ENCODE results near the gene MPPED1. TPM values are rescaled to one million over a fixed set of nuclear protein-coding genes. Genes with fewer than 3 reads are reported as not detected.

Gene MPPED1
- total RNA-seq, 2 donors from 2014 or later: not detected

- peaks cover 15% of the 10 kb centered on the region for H3K4me1 ChIP-seq
- WGBS, 2 donors: 65 to 74% methylated on average over 17 of the region's 17 CpGs
- H3K4me3 ChIP-seq: no peak overlapping the region
- intact Hi-C loops (cut with DNase I): no loop called here
- H3K27ac ChIP-seq: no peak overlapping the region
- no peak for DNase-seq
- TF ChIP-seq POLR2A (IDR thresholded peaks at IDR 0.05) (no peak), CTCF (IDR thresholded peaks at IDR 0.05) (no peak)
- H3K27me3 ChIP-seq: no peaks in the 10 kb centered on the region
- no peaks in the 10 kb centered on the region for H3K9me3 ChIP-seq
- H3K36me3 ChIP-seq (replicated peaks in 1 of 2; ENCODE audit: insufficient read depth in 1 of 2, low read depth in 2 of 2): no peaks in the 10 kb centered on the region
- ATAC-seq: no peak
These were observed 27.0 kb downstream of the MPPED1 start for GRCh38 chr22:43438666-43439347.

- no peak for TF ChIP-seq POLR2A (IDR thresholded peaks at IDR 0.05)
- no peak for TF ChIP-seq CTCF (IDR thresholded peaks at IDR 0.05)
- Histone ChIP-seq H3K4me3 (no peak overlapping the region), H3K9me3 (no peaks in the 10 kb centered on the region), H3K36me3 (replicated peaks in 1 of 2; ENCODE audit: insufficient read depth in 1 of 2, low read depth in 2 of 2) (no peaks in the 10 kb centered on the region), H3K27ac (no peak overlapping the region), H3K27me3 (no peaks in the 10 kb centered on the region), H3K4me1 (peaks cover 15% of the 10 kb centered on the region)
- intact Hi-C loops (cut with DNase I): no loop called here
- 55 to 70% methylated on average over 10 to 18 of the region's 18 CpGs for WGBS, 2 donors
- no peak for DNase-seq
- ATAC-seq: no peak
These were observed 27.7 kb downstream of the MPPED1 start for GRCh38 chr22:43439368-43440103.

- ATAC-seq (no peak), DNase-seq (no peak)
- peaks cover 15% of the 10 kb centered on the region for H3K4me1 ChIP-seq
- intact Hi-C loops (cut with DNase I): no loop called here
- no peaks in the 10 kb centered on the region for H3K9me3 ChIP-seq
- H3K4me3 ChIP-seq: no peak overlapping the region
- no peaks in the 10 kb centered on the region for H3K27me3 ChIP-seq
- no peak overlapping the region for H3K27ac ChIP-seq
- no peaks in the 10 kb centered on the region for H3K36me3 ChIP-seq (replicated peaks in 1 of 2; ENCODE audit: insufficient read depth in 1 of 2, low read depth in 2 of 2)
- 64 to 70% methylated on average over 3 to 7 of the region's 7 CpGs for WGBS, 2 donors
- TF ChIP-seq CTCF (IDR thresholded peaks at IDR 0.05) (no peak), POLR2A (IDR thresholded peaks at IDR 0.05) (no peak)
These were observed 28.2 kb downstream of the MPPED1 start for GRCh38 chr22:43440104-43440387.

- ATAC-seq (no peak), DNase-seq (no peak)
- H3K9me3 ChIP-seq: no peaks in the 10 kb centered on the region
- H3K4me1 ChIP-seq: peaks cover 13% of the 10 kb centered on the region
- no peak for TF ChIP-seq CTCF (IDR thresholded peaks at IDR 0.05)
- TF ChIP-seq POLR2A (IDR thresholded peaks at IDR 0.05): no peak
- H3K36me3 ChIP-seq (replicated peaks in 1 of 2; ENCODE audit: insufficient read depth in 1 of 2, low read depth in 2 of 2): no peaks in the 10 kb centered on the region
- H3K27ac ChIP-seq: no peak overlapping the region
- intact Hi-C loops (cut with DNase I): no loop called here
- 71 to 85% methylated on average over 4 of the region's 4 CpGs for WGBS, 2 donors
- H3K4me3 ChIP-seq: no peak overlapping the region
- H3K27me3 ChIP-seq: no peaks in the 10 kb centered on the region
These were observed 28.7 kb downstream of the MPPED1 start for GRCh38 chr22:43440556-43440955.

- Histone ChIP-seq H3K36me3 (replicated peaks in 1 of 2; ENCODE audit: insufficient read depth in 1 of 2, low read depth in 2 of 2) (no peaks in the 10 kb centered on the region), H3K4me3 (no peak overlapping the region), H3K9me3 (no peaks in the 10 kb centered on the region), H3K4me1 (peaks cover 7% of the 10 kb centered on the region), H3K27ac (no peak overlapping the region), H3K27me3 (no peaks in the 10 kb centered on the region)
- intact Hi-C loops (cut with DNase I): no loop called here
- TF ChIP-seq POLR2A (IDR thresholded peaks at IDR 0.05) (no peak), CTCF (IDR thresholded peaks at IDR 0.05) (no peak)
- WGBS, 2 donors: 52 to 57% methylated on average over 4 to 6 of the region's 6 CpGs
- DNase-seq: no peak
- ATAC-seq: no peak
These were observed 29.4 kb downstream of the MPPED1 start for GRCh38 chr22:43441216-43441615.

All from body of pancreas (tissue), 4 donors.